ENCODE results near the gene GTF2IRD1. TPM values are rescaled to one million over a fixed set of nuclear protein-coding genes. Genes with fewer than 3 reads are reported as not detected.

GTF2IRD1 gene
- total and polyA plus RNA-seq, 2 of the 13 experiments (the other 11 are each of a cell fraction or from before 2014, with no cell fraction given): 16.5 to 26.7 TPM

- TF ChIP-seq USF2 (IDR thresholded peaks at IDR 0.05; ENCODE audit: low read depth, low read length) (no peak), USF2 (CRISPR knock-in tag; IDR thresholded peaks at IDR 0.05; ENCODE audit: borderline replicate concordance) (no peak), CTCF (CRISPR knock-in tag; IDR thresholded peaks at IDR 0.05) (peak; percentile 64), CHD2 (IDR thresholded peaks at IDR 0.05; ENCODE audit: low read depth, low read length) (no peak), NR2F6 (IDR thresholded peaks at IDR 0.05) (peak; percentile 54; the same call in 1 of the 2 replicates), NR2F6 (CRISPR knock-in tag; IDR thresholded peaks at IDR 0.05) (peak; percentile 43; the same call in 1 of the 2 replicates), ZNF20 (CRISPR knock-in tag; IDR thresholded peaks at IDR 0.05) (no peak), KMT2B (CRISPR knock-in tag; IDR thresholded peaks at IDR 0.05) (no peak), KLF16 (CRISPR knock-in tag; IDR thresholded peaks at IDR 0.05) (0 out of 4 replicates have a peak, but pooled peaks of 1 of the 2 experiments have one; percentile 24), MNT (IDR thresholded peaks at IDR 0.05) (no peak), ZNF816 (CRISPR knock-in tag; IDR thresholded peaks at IDR 0.05; ENCODE audit: borderline replicate concordance) (no peak), E2F1 (CRISPR knock-in tag; IDR thresholded peaks at IDR 0.05) (no peak), GATAD2A (CRISPR knock-in tag; IDR thresholded peaks at IDR 0.05) (peak; percentile 52; the same call in 1 of the 2 replicates), SRSF1 (optimal IDR thresholded peaks at IDR 0.05; ENCODE audit: low read depth, low read length) (no peak), SAP130 (CRISPR knock-in tag; IDR thresholded peaks at IDR 0.05; ENCODE audit: low read depth) (peak; percentile 65; the same call in 1 of the 2 replicates), FIP1L1 (IDR thresholded peaks at IDR 0.05; ENCODE audit: borderline replicate concordance, insufficient read depth, low read depth, low read length) (no peak), KDM6A (CRISPR knock-in tag; IDR thresholded peaks at IDR 0.05; ENCODE audit: low read depth) (no peak), ZNF280B (CRISPR knock-in tag; IDR thresholded peaks at IDR 0.05; ENCODE audit: borderline replicate concordance) (no peak), ZBTB33 (CRISPR knock-in tag; IDR thresholded peaks at IDR 0.05) (0 out of 2 replicates have a peak, but pooled peaks have one; percentile 8)
Observed at GRCh38 chr7:74584160-74584954, 130.7 kb downstream of the GTF2IRD1 start (continued).
